ENCODE results near the gene ROBO1. TPM values are rescaled to one million over a fixed set of nuclear protein-coding genes. Genes with fewer than 3 reads are reported as not detected.

ROBO1 gene
- total and polyA plus RNA-seq, 4 donors: 1.0 to 30.3 (median 3.9) TPM

- Histone ChIP-seq H3K27me3 (ENCODE audit: control insufficient read depth in 4 of 4, insufficient read depth in 4 of 4, low read length in 3 of 4) (no peaks in the 10 kb centered on the region), H3K4me1 (ENCODE audit: control insufficient read depth in 4 of 4, insufficient read depth in 4 of 4, low read length in 3 of 4) (no peaks in the 10 kb centered on the region), H3K36me3 (ENCODE audit: control insufficient read depth in 4 of 4, insufficient read depth in 3 of 4, low read depth in 1 of 4, low read length in 3 of 4) (no peaks in the 10 kb centered on the region), H3K4me3 (ENCODE audit: low read depth in 1 of 3, low read length in 3 of 3) (no peak overlapping the region), H3K9ac (ENCODE audit: low read depth in 1 of 2, low read length in 2 of 2) (no peak overlapping the region), H3K27ac (ENCODE audit: low read depth in 1 of 2, low read length in 2 of 2) (no peak overlapping the region), H3K9me3 (ENCODE audit: control insufficient read depth in 4 of 4, low read length in 3 of 4) (no peaks in the 10 kb centered on the region)
- no peak for TF ChIP-seq FOXA2 (IDR thresholded peaks at IDR 0.05)
- TF ChIP-seq ZBTB33 (IDR thresholded peaks at IDR 0.05): no peak
- TF ChIP-seq NR2F2 (IDR thresholded peaks at IDR 0.05): no peak
- TF ChIP-seq EGR1 (IDR thresholded peaks at IDR 0.05; ENCODE audit: low read depth in 2 of 2): no peak
- no peak for TF ChIP-seq CTCF (IDR thresholded peaks at IDR 0.05; ENCODE audit: low read depth, low read length, missing input control)
- TF ChIP-seq FOXA1 (IDR thresholded peaks at IDR 0.05): no peak
- TF ChIP-seq RAD21 (IDR thresholded peaks at IDR 0.05): no peak
- no peak for TF ChIP-seq HNF4A (conservative IDR thresholded peaks at IDR 0.05)
- TF ChIP-seq JUND (IDR thresholded peaks at IDR 0.05): no peak
- TF ChIP-seq YY1 (IDR thresholded peaks at IDR 0.05): no peak
- TF ChIP-seq GABPA (IDR thresholded peaks at IDR 0.05 in 1 of 2, conservative IDR thresholded peaks at IDR 0.05 in 1 of 2): no peak
- no peak for DNase-seq (ENCODE audit: low spot score)
- WGBS: 90% methylated on average over 5 of the region's 5 CpGs
These were observed 912.6 kb downstream of the ROBO1 start for GRCh38 chr3:78855190-78855589.

- H3K27ac ChIP-seq (ENCODE audit: low read depth in 1 of 2, low read length in 2 of 2): no peak overlapping the region
- TF ChIP-seq GABPA (IDR thresholded peaks at IDR 0.05 in 1 of 2, conservative IDR thresholded peaks at IDR 0.05 in 1 of 2): no peak
- TF ChIP-seq JUND (IDR thresholded peaks at IDR 0.05): peak in 1 of 2 donors; percentile 31
- no peak for TF ChIP-seq REST (IDR thresholded peaks at IDR 0.05)
- TF ChIP-seq FOXA1 (IDR thresholded peaks at IDR 0.05): no peak
- TF ChIP-seq ATF3 (IDR thresholded peaks at IDR 0.05): peak; percentile 20
- peak in 1 of 2 donors; percentile 27 for TF ChIP-seq HNF4A (conservative IDR thresholded peaks at IDR 0.05)
- peak in 1 of 2 donors; percentile 11 for TF ChIP-seq RXRA (IDR thresholded peaks at IDR 0.05)
- no peak overlapping the region for H3K9ac ChIP-seq (ENCODE audit: low read depth in 1 of 2, low read length in 2 of 2)
- H3K9me3 ChIP-seq (ENCODE audit: control insufficient read depth in 4 of 4, low read length in 3 of 4): no peaks in the 10 kb centered on the region
- no peaks in the 10 kb centered on the region for H3K36me3 ChIP-seq (ENCODE audit: control insufficient read depth in 4 of 4, insufficient read depth in 3 of 4, low read depth in 1 of 4, low read length in 3 of 4)
- WGBS: 70% methylated on average over 7 of the region's 7 CpGs
- no peaks in the 10 kb centered on the region for H3K27me3 ChIP-seq (ENCODE audit: control insufficient read depth in 4 of 4, insufficient read depth in 4 of 4, low read length in 3 of 4)
- peaks cover 3 to 17% (median 12%) of the 10 kb centered on the region in 4 donors for H3K4me1 ChIP-seq (ENCODE audit: control insufficient read depth in 4 of 4, insufficient read depth in 4 of 4, low read length in 3 of 4)
- H3K4me3 ChIP-seq (ENCODE audit: low read depth in 1 of 3, low read length in 3 of 3): no peak overlapping the region
- DNase-seq (ENCODE audit: low spot score): no peak
These were observed 919.2 kb downstream of the ROBO1 start for GRCh38 chr3:78848392-78849288.
